Measurements from ENCODE around the gene COL4A2.

GRCh38 chr13:110400786-110401533 is 93.9 kb downstream of the COL4A2 start:
- TF ChIP-seq CTCF (tag by site-specific recombination; IDR thresholded peaks at IDR 0.05) = no peak
- no peak for TF ChIP-seq ZNF449 (tag by site-specific recombination; IDR thresholded peaks at IDR 0.05)
- no peak for TF ChIP-seq ZNF549 (tag by site-specific recombination; IDR thresholded peaks at IDR 0.05)
- no peak for TF ChIP-seq ZNF274 (IDR thresholded peaks at IDR 0.05; ENCODE audit: low read length)
- no peak for TF ChIP-seq ZNF274 (tag by site-specific recombination; IDR thresholded peaks at IDR 0.05; ENCODE audit: borderline replicate concordance)
- TF ChIP-seq ZNF830 (tag by site-specific recombination; IDR thresholded peaks at IDR 0.05; ENCODE audit: low read depth) = no peak
- no peak for TF ChIP-seq ZNF571 (tag by site-specific recombination; IDR thresholded peaks at IDR 0.05)
- no peak for TF ChIP-seq ZBTB49 (tag by site-specific recombination; IDR thresholded peaks at IDR 0.05; ENCODE audit: low read depth)
- no peak for TF ChIP-seq BCL11A (tag by site-specific recombination; IDR thresholded peaks at IDR 0.05; ENCODE audit: low read depth)
- TF ChIP-seq ZNF335 (tag by site-specific recombination; conservative IDR thresholded peaks at IDR 0.05) = no peak
- no peak for TF ChIP-seq ZNF560 (tag by site-specific recombination; IDR thresholded peaks at IDR 0.05; ENCODE audit: borderline replicate concordance)
